ENCODE results near the gene NOL4L.

The NOL4L gene

DNA sequence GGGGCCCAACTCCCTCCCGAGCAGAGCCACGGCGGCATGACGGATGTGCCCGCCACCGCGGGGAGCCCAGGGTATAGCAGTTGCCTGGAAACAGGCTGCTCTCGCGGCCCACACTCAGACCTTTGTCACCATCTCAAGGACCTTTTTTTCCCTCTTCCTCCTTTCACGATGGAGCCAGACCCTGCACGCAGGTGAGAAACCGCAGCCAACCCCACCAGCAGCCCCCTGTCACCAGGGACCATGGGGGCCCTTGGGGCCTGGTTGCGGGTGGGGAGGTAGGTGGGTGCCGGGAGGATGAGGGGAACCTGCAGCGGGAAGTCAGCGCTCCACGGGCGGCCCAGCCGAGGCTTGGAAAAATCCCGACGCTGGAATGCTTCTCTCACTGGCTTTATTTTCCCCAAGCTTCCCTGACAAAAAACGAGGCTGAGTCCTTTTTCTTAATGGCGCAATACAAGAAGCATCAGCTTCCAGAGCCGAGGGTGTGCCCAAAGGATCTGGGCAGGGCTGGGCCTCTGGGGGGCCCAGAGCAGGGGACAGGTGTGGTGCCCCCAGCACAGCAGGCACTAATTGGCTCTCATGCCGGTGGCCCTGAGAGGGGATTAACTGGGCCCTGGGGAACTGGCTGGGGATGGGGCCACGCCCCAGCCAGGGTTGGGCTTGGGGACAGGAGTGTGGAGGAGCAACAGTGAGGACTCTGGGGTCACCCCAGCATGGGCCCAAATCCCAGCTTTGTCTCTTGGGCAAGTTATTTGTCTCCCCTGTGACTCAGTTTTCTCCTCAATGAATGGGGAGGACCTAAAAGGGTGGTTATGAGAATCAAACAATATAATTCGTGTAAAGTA lies 23.9 kb downstream of the NOL4L start:
- peak; percentile 40 for DNase-seq (ENCODE audit: low read depth, low spot score)

DNA sequence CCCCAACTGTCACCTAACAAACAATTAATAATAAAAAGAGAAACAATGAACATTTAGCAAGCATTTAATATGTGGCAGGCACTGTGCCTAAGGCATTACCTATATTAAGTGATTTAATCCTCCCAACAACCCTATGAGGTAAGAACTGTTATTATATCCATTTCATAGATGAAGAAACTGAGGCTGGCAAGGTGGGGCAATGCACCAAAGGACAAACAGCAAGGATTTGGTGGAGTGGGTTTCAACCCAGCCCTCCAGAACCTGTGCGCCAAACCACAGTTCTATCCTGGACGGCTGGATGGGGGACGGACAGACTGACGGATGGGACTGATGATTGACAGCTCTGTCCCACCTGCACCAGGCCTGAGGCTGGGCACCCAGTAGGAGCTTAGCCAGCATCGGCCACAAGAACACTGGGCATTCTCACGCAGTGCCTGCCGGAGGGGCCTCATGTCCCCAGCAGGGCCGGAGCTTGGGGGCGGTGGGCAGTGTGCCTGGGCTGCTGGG lies 24.6 kb downstream of the NOL4L start:
- no peak for DNase-seq (ENCODE audit: low read depth, low spot score)

DNA sequence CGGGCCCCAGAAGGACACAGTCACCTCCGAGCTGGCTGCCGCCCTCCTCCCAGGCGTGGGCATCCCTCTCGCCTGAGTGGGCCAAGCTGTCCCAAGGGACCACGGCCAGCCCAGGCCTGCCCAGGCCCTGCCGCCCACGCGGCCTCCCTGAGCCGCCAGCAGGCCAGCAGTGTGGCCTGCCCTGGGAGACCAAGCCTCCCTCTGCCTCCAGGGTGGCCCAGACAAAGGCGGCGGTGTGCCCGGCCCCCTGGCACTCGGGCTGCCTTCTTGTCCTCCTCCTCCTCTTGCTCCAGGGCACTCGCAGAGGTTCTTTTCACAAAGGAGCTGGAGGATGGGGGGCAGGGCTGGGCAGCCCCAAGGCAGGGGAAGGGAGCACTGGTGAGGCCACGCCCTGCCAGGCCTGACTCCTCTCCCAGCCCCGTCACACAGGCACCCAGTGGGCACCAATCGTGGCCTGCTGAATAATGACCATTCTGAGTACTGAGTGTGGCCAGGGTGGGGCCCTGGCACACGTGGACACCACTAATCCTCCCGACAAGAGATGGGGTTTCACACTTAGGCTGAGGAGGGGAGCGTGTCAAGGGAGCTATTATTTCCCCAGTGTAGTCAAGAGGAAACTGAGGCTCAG lies 25.3 kb downstream of the NOL4L start:
- DNase-seq (ENCODE audit: low read depth, low spot score), result no peak

DNA sequence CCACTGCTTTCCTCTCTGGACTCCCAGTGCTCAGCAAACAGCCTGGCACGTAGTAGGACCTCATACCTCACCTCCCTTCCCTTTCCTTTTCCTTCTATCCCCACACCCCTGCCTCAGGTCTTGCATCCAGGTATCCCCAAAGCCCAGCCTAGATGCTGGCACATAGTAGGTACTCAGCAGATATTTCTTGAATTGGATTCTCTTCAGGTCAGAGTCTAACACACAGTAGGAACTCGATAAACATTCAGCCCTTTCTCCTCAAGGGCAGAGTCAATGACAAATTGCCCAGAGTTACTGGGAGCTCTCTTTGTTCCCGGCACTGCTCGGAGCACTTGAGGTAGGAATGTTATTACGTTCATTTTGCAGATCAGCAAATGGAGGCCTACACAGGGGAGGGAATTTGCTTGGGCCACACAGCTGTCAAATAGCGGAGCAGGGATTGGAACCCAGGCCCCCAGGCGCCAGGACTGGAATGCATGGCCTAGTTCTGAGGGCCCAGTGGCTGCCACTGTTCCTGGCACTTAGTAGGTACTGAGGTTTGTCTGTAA lies 25.9 kb downstream of the NOL4L start:
- DNase-seq (ENCODE audit: low read depth, low spot score), result no peak

DNA sequence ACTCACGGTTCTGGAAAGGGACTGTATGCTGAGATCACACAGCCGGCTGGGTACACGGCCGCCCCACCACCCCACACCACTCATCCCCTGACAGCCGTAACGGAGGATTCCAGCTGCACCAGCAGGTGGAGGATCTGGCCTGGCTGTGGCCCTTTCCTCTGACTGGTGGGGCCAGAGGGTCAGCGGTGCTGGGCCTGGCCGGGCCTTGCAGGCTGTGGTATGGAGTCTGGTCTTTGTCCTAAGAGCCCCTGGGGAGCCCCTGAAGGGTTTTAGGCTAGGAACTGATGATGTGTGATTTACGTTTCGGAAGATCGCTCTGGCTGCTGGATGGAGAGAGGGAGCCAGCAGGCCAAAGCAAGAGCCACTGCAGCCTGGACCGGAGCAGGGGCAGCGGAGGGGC lies 26.6 kb downstream of the NOL4L start:
- peak; percentile 84 for DNase-seq (ENCODE audit: low read depth, low spot score)

DNA sequence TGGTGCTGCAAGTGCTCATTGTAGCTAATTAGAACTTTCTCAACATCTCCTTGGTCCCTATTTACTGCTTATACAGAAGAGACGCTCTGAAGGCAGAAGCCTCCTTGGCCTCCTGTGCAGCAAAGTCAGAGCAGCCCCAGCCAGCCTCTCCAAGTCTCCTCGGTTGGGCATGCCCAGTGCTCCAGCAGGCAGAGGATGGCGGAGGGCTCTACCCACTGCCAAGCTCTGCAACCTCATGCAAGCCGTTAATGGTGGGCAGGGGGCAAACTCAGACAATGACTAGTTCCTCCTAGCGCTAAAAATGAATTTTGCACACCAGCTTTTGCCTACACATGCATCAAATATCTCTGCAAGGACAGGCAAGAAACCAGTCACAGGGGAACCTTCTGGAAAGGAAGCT lies 27.8 kb downstream of the NOL4L start:
- no peak for DNase-seq (ENCODE audit: low read depth, low spot score)

DNA sequence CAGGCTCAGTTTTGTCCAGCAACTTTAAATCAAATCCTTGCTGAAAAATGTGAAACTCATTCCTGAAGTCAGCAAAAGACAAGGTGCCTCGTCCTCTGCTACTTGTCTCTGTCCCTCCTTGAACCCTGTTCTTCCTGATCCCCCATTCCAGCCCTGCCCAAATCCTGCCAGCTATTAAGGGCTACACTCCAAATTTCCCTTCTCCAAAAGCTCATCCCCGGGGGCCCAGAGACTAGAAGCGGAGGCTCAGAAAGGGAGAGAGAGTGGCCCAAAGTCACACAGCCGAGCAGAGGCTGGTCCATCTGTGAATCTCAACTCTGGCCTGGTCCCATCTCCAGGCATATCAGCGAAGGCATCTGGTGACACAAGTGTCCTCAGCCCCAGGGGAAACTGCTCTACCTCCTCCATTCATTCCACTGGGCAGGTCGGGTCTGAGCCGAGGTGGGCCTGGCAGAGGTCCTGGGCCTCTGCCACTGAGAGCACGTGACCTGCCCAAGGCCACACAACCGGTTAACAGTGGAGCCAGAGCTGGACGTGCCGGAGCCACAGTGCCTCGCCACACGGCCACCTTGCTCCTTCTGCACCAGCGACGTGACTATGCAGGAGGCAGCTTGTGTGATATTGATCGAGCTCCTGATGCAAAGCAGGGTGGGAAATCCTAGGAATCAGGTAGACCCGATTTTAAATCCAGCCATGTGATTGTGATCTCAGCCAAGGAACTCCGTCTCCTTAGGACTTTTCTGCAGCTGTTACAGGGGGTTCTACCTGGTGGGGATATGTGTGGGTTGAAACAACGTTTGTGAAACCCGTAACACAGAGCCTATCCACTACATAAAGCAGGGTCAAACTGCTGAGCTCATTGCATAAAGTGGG lies 28.6 kb downstream of the NOL4L start:
- DNase-seq (ENCODE audit: low read depth, low spot score), result no peak

DNA sequence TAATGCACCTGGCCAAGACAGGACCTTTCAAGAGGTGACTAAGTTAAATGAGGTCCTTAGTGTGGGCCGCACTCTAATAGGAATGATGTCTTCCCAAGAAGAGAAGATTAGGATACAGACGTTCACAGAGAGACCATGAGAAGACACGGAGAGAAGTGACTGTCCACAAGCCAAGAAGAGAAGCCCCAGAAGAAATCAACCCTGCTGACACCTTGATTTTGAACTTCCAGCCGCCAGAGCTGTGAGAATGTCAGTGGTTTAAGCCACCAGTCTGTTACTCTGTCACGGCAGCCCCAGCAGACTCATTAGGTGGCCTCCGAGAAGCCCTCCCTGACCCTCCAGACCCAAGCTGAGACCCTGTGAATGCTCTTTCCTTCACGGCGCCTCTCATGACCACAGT lies 29.5 kb downstream of the NOL4L start:
- no peak for DNase-seq (ENCODE audit: low read depth, low spot score)

DNA sequence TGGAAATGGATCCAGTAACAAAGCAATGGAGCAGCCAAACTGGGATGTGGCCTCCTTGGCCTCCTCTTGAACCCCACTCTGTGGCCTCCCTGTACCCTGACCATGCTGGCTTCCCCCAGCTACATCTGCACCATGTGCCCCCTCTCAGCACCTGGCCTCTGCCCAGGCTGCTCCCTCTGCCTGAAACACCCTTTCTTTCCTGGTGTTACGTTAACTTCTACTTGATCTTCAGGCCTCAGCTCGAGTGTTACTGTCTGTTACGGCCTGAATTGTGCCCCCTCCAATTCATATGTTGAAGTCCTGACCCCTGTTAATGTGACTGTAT lies 30.2 kb downstream of the NOL4L start:
- DNase-seq (ENCODE audit: low read depth, low spot score), result no peak

DNA sequence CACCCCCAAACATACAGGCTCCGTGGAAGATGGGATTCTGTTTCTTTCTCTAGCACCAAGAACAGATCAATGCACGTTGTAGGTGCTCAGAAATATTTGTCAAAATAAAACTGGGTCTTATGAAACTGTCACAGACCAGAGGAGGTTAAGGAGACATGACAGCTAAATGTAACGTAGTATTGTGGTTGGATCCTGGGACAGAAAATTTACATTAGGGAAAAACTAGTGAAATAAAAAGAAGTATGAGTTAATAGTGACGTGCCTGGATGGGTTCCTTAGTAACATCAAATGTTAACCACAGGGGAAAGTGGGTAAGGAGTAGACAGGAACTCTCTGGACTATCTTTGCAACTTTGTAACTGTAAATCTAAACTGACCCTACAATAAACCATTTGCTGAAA lies 31.5 kb downstream of the NOL4L start:
- no peak for DNase-seq (ENCODE audit: low read depth, low spot score)

DNA sequence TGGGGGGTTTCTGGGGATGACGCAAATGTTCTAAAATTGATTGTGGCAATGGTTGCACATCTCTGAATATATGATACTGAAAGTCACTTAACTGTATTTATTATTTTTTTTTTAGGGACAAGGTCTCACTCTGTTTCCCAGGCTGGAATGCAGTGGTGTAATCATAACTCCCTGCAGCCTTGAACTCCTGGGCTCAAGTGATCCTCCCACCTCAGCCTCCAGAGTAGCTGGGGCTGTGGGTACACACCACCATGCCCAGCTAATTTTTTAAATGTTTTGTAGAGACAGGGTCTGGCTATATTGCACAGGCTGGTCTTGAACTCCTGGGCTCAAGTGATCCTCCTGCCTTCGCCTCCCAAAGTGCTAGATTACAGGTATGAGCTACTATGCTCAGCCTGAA lies 33.4 kb downstream of the NOL4L start:
- DNase-seq (ENCODE audit: low read depth, low spot score), result no peak

DNA sequence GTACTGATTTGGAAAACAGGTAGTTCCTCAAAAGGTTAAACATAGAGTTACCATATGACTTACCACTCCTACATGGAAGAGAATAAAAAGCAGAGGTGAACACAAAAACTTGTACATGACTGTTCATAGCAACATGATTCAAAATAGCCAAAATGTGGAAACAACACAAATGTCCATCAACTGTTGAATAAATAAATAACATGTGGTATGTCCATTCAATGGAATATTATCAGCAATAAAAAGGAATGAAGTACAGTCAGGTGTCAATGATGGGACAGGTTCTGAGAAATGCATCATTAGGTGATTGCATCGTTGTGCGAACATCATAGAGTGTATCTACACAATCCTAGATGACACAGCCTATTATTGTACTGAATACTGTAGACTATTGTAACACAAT lies 35.3 kb downstream of the NOL4L start:
- DNase-seq (ENCODE audit: low read depth, low spot score), result no peak

DNA sequence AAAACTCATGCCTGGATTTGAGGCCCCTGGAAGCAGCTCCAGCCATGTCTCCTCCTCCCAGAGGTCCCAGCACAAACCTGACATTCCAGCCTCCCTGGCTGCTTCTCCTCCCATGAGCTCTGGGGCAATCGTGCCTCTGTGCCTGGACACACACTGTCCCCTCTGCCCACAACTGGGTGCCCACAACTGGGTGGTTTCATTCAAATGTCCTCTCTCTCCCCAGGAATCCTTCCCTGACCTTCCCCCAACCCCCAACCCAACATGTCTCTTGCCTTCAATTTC lies 37.4 kb downstream of the NOL4L start:
- no peak for DNase-seq (ENCODE audit: low read depth, low spot score)

DNA sequence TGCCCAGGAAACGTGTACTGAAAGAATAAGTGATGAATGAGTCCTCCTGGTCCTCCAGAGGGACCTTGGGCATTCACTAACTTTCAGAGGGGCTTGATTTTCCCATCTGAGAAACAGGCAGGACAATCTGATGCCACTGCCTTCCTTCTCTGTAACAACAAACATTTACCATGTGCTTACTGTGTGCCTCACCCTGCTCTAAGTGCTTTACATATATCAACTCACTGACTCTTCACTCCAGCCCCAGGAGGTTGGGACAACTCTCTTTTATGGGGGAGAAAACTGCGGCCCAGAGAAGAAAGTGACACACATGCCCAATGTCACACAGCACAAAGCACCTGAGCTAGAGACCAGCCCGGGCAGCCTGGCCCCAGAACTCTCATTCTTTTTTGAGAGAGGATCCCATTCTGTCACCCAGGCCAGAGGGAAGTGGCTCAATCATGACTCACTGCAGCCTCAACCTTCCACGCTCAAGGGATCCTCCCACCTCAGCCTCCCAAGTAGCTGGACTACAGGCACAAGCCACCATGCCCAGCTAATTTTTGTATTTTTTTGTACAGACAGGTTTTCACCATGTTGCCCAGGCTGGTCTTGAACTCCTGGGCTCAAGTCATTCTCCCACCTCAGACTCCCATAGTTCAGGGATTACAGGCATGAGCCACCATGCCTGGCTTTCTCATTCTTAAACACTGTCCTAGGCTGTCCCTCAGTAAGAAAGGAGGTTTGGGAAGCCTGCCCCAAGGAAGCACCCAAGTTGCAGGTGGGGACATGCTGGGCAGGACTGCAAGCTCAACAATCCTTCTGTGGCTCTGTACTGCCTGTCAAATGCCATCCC lies 38.0 kb downstream of the NOL4L start:
- DNase-seq (ENCODE audit: low read depth, low spot score), result no peak

DNA sequence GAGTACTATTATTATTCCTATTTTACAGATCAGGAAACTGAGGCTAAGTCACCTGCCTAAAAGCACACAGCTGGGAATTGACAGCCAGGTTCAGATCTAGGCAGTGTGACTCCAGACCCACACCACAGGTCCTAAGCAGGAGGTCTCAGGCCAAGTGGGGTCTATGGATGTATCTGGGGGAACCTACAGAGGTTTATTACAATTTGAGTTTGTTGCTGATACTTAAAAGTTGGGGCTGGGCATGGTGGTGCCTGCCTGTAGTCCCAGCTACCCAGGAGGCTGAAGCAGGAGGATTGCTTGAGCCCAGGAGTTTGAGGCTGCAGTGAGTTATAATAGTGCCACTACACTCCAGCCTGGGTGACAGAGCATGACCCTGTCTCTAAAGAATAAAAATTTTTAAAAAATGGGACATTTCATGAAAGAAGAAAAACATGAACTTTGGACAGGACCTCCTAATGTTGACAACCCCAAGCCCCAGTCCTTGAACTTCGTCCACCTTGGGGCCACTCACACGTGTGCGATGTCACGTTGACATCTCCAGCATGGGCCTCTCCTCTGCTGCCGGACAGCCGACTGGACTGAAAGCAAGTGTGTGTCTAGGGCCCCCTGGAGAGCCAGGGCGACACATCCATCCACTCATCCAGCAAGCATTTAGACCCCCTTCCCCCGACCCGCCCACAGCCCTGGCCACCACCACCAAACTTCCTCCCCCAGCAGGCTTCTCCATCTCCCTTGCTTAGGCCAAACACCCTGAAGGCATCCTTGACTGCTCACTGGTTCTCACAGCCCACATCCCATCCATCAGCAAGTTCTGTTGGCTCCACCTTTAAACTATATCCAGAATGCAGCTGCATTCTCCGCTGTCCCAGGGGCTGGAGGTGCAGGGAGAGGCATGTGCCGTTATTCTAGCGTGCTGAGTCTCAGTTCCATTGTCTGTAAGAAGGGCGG lies 40.0 kb downstream of the NOL4L start:
- peak; percentile 85 for DNase-seq (ENCODE audit: low read depth, low spot score)

DNA sequence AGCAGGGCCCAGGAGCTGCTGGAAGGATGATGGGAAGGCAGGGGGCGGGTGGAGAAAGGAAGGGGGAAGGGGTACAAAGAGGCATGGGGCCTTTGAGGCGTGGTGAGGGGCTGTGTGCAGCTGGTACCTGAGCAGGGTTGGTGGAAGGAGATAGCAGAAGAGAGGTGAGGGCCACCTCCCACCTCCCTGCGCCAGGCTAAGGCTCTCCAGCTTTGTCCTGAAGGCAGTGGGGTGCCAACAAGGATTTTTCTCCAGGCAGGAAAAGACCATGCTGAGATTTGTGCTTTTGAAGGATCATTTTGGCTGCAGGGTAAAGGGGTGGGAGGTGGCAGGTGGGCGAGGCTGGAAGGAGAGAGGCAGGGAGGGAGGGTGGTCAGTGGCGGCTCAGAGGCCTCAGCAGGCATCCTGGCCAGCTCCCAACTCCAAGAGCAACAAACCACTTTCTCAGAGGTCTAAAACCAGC lies 40.8 kb downstream of the NOL4L start:
- DNase-seq (ENCODE audit: low read depth, low spot score), result no peak

DNA sequence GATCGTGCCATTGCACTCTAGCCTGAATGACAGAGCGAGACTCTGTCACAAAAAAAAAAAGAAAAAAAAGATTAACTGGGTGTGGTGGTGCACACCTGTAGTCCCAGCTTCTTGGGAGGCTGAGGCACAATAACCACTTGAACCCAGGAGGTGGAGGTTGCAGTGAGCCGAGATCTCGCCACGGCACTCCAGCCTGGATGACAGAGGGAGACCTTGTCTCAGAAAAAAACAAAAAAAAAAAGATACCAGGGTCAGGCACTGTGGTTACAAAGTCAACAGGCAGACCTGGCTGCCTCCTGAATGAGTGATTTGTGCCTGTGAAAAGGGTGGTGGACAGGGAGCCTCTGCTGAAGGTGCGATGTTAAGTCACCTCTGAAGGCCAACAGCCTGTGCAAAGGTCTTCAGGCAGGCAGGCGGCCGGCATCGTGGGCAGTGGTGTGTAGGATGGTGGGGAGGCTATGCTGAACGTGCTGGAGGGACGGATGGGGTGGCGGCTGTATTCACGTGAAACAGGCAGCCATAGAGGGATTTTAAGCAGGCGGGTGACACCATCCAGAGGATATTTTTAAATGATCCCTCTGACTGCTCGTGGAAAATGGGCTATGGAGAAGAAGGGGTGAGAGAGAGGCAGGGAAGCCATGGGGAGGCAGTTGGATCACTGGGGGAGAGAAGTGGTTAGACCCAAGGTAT lies 41.4 kb downstream of the NOL4L start:
- no peak for DNase-seq (ENCODE audit: low read depth, low spot score)

DNA sequence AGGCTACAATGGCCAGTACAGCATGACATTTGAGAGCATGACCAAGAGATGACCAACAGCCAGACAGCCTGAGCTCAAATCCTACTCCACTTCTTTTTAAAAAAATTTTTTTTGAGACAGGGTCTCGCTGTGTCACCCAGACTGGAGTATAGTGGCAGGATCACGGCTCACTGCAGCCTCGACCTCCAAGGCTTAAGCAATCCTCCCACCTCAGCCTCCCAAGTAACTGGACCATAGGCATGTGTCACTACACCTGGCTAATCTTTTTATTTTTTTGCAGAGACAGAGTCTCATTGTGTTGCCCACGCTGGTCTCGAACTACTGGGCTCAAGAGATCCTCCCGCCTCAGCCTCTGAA lies 42.9 kb downstream of the NOL4L start:
- DNase-seq (ENCODE audit: low read depth, low spot score), result no peak
